NCI-H1105 treated with DMSO at 0.1 percent for 48 hours (cell line): Measurements from ENCODE around the gene LAMC3.
"Not testable (repeated sequence)": the region's sequence is repeated elsewhere in the genome, so short reads cannot be mapped to it uniquely, and the experiment has no call there.

Experiments
- DNase-seq: peaks from one replicate; lab custom pipeline; 2025; lab: John Stamatoyannopoulos, UW

Gene LAMC3

DNA sequence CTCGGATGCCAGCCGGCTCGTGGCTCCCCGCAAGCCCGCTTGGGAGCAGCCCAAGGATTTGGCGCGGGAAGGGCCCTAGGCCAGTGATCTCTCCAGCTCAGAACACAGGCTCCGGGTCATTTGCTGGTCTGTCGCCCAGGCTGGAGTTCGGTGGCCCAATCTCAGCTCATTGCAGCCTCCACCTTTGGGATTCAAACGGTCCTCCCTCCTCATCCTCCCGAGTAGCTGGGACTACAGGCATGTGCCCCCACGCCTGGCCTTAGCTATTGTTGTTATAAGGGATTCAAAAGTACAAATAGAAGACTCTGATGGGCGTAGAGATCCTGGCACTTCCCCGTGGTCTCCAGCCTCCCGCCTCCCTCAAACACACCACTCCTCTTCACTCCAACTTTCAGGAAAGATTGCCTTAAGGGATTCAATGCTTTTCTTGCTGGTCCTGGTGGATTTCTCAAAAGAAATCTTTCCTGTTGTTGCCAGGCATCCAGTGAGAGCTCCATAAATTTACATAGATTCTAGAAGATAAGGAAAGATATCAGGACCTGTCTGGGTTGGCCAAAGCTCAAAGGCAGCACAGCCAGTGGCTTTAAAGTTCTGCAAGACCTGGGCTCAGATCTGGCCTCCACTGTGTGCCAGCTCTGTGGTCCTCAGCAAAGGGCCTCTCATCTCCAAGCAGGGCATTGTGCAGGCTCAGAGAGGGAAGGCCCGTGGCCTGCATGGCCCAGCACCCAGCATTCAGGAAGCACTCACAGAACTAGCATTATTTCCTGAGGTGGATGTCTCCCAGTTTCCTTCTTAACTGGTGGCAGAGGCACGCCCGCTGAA lies 88.4 kb downstream of the LAMC3 start:
- no peak for DNase-seq

DNA sequence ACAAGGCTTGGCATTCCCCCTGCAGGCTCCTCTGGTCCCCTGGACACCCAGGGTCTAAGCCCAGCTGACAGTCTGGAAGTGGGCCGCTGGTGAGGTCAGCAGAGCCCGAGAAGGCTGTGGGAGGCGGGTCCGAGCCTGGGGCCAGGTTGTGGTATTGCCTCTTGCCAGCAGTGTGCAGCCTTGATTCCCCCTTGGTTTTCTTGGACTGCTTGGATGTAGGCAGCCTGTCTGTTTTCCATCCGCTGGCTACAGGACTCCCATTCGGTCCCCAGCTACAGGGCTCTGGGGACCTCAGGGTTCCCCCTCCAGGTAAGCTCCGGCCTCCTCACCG lies 88.9 kb downstream of the LAMC3 start:
- no peak for DNase-seq

DNA sequence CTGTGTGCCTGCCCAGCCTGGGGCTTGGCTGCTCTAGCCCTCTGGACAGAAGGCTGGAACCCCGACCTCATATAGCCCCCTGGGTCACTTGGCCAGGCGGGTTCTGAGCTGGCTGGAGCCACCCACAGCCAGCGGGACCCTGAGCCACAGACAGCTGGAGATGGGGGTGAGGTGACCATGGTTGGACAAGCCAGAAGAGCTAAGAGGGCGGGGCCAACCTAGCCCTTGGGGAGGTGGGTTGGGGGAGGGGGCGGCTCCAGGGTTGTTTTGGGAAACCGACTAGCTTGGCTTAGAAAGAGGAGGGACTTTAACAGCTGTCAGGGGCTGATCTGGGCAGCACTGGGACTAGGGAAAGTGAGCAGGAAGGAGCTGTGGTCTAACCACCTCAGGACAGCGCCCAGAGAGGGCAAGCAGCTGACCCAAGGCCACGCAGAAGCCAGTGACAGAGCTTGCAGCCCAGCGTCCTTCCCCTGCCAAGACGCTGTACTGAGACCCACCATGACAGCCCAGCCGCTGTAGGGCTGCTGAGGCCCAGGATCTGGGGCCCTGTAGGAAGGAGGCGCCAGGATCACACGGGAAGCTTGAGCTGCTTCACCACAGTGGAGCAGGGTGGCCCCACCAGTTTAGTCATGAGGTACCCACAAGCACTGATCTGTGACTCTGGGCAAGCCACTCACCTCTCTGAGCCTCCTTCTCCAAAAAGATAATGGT lies 89.6 kb downstream of the LAMC3 start:
- DNase-seq = no peak

DNA sequence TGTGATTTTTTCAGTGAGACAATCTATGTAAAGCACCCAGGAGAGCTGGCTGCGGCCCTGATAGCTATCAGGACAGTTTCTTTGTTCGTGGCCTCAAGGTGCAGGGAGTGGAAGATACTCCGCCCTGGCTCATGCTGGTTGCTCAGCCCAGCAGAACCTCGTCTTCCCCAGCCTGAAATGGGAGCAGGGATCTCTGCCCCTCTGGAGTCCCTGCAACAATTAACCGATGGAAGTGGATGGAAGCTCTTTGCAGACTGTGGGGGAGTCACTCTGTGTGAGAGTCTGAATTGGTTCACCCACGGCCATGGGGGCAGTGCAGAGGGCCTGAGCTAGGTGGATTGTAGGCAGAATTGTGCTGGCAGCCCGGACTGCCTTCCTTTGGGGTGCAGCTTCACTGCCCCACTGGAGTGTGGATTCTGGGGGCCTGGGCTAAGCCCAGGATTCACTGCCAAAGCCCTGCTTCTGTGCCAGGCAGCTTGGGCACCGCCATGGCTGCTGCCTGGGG lies 90.2 kb downstream of the LAMC3 start:
- DNase-seq = no peak

DNA sequence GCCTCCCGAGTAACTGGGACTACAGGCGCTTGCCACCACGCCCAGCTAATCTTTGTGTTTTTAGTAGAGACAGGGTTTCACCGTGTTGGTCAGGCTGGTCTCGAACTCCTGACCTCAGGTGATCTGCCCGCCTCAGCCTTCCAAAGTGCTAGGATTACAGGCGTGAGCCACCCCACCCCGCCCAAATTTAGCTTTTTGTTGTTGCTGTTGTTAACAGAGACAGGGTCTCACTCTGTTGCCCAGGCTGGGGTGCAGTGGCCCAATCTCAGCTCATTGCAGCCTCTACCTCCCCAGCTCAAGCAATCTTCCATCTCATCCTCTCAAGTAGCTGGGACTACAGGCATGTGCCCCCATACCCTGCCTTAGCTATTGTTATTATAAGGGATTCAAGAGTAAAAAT lies 90.9 kb downstream of the LAMC3 start:
- not testable (repeated sequence) for DNase-seq

DNA sequence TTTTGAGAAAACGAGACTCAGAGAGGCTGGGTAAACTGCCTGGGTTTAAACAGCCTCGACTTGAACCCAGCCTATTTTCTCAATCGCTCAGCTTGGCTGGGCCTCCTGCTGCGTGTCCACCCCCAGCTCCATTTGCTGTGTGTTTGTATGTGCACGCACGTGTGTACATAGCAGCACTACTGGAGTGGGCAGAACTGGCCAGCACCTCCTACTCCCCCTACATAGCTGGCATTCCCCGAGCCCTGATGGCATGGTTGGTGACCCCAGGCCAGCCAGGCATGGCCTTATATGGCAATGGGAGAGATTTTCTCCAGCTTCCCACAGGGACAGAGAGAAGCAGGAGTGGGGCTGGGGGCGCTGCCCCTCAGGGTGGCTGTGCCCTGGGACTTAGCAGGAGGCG lies 91.5 kb downstream of the LAMC3 start:
- no peak for DNase-seq

DNA sequence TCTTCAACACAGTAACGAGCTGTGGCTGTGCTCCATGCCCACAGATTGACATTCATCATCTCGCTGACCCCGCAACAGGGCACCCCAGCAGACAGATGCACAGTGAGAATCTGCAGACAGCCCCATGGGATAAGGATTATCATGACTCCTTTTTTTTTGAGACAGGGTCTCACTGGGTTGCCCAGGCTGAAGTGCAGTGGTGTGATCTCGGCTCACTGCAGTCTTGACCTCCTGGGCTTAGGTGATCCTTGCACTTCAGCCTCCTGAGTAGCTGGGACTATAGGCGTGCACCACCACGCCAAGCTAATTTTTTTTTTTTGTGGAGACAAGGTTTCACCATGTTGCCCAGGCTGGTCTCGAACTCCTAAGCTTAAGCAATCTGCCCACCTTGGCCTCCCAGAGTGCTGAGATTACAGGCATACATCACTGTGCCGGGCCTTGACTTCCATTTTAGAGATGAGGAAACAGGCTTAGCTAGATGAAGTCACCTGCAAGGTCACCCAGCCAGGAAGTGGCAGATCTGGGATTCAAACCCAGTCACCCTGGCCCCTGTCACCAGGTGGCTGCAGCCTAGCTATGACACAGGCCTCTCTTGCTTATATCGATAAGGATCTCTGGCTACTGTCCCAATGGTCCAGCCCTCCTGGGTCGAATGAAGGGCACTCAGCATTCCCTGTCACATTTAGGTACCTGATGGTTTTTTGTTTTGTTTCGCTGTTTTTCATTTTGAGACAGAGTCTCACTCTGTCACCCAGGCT lies 92.4 kb downstream of the LAMC3 start:
- no peak for DNase-seq

DNA sequence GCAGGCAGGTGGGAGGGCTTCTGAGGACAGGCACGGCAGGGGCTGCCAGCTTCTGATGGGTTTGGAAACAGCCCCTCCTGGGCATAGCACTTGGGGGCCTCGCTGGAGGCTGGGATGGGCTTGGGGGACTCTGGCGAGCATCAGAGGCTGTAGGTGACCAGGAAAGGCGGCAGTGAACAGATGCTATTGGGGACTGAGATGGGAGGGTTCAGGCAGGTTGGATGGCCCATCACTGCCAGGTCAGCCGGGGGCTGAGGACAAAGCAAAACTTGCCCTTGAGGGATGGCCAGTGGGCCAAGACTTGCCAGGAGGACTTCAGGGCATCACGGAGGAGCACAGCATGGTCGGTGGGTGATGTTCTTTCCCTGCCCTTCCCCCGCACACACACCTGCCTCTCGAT lies 94.0 kb downstream of the LAMC3 start:
- no peak for DNase-seq

DNA sequence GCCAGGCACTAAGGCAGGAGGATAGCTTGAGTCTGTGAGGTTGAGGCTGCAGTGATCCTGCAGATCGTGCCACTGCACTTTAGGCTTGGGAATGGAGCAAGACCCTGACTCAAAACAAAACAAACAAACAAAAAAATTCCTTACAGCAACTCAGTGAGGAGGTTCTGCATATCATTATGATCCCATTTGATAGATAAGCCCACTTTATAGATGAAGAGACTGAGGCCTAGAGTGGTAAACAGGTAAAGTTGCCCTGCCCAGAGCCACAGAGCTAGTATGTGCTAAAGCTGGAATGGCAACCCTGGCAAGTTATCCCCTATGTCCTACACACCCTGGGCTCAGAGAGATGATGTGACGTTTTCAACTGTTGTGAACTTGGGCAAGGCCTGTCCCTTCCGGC lies 94.6 kb downstream of the LAMC3 start:
- no peak for DNase-seq

DNA sequence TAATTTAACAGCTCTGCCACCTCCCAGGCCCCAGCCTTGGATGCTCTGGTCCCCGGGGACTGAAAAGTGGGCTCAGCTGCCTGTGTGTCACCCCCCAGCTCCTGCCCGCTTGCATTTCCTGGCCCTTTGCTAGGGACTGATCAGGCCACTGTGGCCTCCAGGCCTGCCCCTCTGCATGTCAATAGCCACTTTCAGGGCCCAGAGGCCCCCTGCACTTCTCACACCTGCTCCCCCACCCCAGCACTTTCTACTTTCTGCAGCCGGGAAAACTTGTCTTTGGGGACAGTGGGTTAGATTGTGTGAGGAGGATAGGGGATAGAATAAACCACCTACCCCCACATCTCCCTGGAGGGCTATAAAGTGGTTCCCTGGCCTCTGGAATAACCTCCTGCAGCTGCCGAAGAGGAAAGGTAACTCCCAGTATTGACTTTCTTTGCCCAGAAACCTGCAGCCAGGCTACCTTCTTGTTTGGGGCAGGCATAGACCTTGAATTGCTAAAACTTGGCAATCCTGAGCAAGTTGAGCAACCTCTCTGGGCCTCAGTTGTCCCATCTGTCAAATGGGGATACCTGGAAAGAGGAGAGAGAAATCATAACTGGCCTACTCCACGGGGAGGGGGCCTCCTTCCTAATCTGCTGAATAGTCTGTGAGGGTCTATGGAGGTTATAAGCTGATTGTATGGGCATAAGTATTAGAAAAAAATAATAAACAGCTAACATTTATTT lies 95.2 kb downstream of the LAMC3 start:
- DNase-seq = no peak

DNA sequence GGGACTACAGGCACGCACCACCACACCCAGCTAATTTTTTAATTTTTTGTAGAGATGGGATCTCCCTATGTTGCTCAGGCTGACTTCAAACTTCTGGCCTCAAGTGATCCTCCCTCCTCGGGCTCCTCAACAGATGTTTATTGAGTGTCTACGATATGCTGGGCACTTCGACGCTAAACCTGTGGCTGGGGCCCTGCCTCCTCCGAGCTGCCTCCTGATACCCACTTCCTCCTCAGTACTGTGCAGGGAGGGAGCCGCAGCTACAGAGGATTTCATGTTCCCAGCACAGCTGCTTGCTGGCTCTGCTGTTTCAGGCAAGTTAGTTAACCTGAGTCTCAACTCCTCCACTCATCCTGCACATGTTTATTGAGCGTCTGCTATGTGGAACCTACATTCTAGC lies 97.0 kb downstream of the LAMC3 start:
- no peak for DNase-seq

DNA sequence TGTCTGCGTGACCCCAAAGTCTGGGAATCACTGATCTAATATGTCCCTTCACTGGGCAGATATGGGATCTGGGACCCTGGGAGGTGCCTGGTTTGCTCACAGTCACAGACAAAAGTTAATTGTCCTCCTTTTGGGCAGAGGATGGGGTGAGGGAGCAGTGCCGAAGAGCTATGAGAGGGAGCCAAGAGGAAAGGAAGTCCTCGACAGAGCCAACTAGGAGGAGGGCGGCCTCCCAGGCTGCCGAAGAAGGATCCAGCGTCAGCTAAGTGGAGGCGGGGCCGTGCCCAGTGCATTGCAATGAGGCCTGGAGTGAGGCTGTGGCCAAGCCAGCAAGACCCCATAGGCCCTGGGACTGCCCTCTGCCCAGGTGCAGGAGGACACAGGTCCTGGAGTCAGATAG lies 98.8 kb downstream of the LAMC3 start:
- no peak for DNase-seq

DNA sequence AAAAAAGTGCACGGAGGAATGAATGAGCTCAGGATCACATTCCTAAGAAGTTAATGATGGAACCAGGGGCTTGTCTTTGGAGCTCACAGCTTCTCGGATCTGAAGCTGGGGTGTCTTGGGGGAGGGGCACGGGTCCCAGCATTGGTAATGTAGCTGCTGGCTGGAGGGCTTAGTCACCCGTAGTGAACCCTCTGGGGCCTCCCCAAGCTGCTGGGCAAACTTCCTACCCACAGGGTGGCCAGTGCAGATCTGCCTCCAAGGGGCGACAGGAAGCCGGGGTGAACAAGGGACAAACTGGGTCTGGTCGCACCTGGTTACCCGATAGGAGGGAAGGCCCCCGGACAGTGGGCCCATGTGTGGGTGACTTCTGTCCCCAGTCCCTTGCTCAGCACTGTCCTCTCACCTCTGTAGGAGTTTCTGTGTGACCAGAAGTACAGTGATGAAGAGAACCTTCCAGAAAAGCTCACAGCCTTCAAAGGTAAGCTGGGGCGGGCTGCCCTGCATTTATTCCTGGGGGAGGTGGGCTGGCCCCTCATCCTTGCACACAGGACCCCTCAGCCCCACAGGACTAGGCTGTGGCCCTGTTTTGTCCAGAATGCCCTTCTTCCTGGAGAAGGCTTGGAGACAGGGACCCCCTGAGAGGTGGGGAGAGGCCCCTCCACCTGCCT lies 102.3 kb downstream of the LAMC3 start:
- DNase-seq = no peak

DNA sequence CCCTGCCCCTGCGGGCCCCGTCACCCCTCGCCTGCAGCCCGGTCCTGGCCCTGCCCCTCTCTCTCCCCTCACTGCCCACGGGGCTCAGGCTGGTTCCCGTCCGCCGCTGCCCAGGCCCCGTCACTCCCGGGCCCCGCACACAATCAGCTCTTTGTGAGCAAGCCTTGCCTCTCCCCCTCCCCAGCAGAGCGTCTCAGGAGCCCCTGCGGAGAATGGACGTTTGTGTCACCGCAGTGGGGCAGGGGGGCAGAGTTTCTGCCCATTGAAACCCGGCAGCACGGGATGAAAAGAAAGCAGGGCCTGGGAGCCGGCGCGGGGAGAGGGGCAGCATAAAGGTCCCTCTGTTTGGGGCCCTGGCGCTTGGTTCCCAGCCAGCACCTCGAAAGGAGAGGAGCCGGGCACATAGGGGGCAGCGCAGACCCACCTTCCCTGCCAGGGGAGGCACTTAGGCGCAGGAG lies 102.9 kb downstream of the LAMC3 start:
- no peak for DNase-seq

DNA sequence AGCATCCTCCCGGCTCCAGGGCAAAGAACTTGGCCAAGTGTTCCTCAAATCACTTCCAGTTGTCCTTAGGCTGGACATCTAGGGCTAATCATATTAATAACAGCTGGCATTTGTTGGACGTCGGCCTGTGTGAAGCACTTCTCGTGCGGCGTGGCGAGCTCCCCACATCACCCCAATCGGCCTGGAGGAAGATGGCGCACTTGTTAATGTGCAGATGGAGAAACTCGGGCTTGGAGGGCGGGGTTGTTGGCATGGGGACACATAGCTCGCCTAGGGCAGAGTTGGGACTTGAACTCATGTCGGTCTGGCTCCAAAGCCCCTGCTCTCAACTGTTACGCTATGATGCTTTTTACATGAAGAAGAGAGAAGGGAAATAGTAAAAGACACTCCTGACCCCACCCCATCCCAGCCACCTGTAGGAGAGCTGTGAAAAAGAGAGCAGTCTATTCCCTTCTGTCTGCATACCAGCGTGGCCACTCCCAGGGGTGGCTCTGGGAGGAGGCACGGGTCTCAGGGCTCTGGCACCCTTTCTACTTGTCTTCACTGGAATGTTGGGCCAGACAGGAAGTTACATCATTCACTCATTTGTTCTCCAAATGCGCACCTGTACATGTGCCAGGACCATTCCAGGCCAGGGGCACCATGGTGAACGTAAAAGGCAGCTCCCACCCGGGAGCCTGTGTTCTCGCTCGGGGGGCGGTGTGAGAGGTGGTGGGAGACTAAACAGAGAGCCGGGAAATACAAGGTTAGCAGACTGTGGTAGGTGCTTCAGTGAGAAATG lies 103.6 kb downstream of the LAMC3 start:
- DNase-seq = no peak

DNA sequence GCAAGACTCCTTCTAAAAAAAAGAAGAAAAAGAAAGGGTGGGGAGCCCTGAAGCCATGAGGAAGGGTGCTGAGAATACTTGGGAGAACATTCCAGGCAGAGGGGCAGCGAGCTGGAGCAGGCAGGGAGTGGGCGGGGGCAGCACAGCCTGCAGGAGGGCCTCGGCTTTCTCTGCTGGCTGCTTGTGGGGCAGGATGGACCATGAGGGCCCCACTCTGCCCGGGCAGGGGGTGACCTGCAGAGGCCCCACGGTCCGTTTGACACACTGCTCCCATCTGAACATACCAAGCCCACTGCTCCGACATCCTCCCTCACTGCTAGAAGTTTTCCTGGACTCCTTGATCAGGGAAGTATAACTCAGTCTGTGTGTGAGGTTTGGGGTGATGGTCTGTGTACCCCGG lies 104.7 kb downstream of the LAMC3 start:
- DNase-seq = no peak

DNA sequence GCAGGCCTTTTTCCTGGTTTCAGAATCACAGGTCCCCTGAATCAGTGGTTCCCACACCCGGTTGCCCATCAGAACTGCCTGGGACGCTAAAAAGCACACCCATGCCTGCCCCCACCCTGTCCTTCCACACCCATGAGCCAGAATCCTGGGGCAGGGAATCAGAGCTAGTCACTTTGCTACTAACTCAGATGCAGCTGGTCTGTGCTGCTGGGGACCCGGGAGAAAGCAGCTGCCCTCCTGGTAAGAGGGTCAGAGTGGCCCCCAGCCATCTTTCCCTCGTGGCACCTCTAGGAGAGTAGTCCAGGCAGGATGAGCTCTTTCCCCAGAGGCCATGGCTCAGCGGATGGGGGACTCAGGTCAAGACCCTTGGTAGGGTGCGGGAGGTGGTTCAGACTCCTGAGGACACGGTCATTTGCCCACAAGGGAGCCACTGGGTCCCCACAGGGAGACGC lies 105.1 kb downstream of the LAMC3 start:
- DNase-seq = no peak

DNA sequence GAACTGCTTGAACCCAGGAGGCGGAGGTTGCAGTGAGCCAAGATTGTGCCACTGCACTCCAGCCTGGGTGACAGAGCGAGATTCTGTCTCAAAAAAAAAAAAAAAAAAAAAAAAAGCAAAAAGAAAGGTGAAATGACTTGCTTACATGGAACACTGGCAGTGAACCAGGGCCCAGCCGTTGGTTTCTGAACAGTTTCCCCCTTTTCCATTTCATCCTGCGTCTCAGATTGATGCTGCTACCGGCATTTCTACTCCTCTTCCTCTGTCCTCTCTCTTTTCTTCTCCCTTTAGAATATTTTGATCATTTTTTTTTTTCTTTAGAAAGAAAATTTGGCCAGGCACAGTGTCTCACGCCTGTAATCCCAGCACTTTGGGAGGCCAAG lies 106.4 kb downstream of the LAMC3 start:
- not testable (repeated sequence) for DNase-seq

DNA sequence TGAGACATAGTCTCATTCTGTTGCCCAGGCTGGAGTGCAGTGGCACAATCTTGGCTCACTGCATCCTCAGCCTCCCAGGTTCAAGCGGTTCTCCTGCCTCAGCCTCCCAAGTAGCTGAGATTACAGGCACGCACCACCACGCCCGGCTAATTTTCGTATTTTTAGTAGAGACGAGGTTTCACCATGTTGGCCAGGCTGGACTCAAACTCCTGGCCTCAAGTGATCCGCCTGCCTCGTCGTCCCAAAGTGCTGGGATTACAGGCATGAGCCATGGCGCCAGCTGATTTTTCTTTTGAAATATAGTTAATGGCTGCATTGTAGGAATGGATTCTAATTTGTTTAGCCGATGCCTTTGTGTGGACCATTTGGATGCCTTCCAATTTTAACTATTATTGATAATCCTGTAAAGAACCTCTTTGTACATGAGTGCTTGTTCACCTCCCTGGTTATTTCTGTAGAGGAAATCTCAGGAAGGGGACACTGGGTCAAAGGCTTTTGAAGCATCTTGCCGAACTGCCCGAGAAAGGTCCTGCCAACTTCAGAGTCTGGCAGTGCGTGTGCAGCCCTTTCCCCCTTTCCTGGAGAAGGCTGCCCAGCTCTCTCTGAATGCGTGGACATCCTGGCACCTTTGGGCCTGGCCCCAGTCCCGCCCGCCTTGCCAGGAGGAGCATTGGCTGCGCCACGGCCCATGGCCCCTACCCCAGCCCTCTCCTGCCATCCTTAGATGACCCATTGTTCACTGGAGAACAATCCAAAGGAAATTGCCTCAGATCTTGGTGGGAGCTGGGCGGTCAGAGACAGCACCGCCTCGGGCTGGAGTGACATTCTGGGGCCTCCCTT lies 107.5 kb downstream of the LAMC3 start:
- no peak for DNase-seq
